Astrocyte of the cerebellum (primary cell): ENCODE data around the gene GRID1.
"Not testable (repeated sequence)": the region's sequence is repeated elsewhere in the genome, so short reads cannot be mapped to it uniquely, and the experiment has no call there.

Source experiments
- DNase-seq: peaks from one replicate; pipeline ENCODE4 v3.0.0-alpha.2; 2011; ENCODE audit warnings: low read depth
- H3K4me3 ChIP-seq: 2 replicates; pipeline ENCODE4 v1.5.1; 2011; ENCODE audit warnings: mild to moderate bottlenecking, low read depth, low read length, moderate library complexity
- CTCF ChIP-seq: IDR thresholded peaks from 2 replicates; pipeline ENCODE4 v1.5.1; 2012; ENCODE audit warnings: low read length, low read depth, moderate library complexity, mild to moderate bottlenecking; ENCODE audit errors: missing control alignments
- in situ Hi-C: cut with HindIII; loops from 2 replicates; pipeline ENCODE4 v1.10.0; 2017; ENCODE audit warnings: low sequenced_read_pairs

The GRID1 gene

GRCh38 chr10:85848756-85849155 lies 517.8 kb downstream of the GRID1 start:
- in situ Hi-C loops = no loop called here
- DNase-seq = no peak
- no peak for TF ChIP-seq CTCF
- no peak overlapping the region for H3K4me3 ChIP-seq

GRCh38 chr10:85847085-85847484 lies 519.5 kb downstream of the GRID1 start:
- TF ChIP-seq CTCF = no peak
- H3K4me3 ChIP-seq = no peak overlapping the region
- in situ Hi-C loops = no loop called here
- no peak for DNase-seq

GRCh38 chr10:85838660-85839059 lies 527.9 kb downstream of the GRID1 start:
- H3K4me3 ChIP-seq, in situ Hi-C loops, DNase-seq: not testable (repeated sequence)

GRCh38 chr10:85832988-85833387 lies 533.6 kb downstream of the GRID1 start:
- in situ Hi-C loops = no loop called here
- no peak for TF ChIP-seq CTCF
- no peak overlapping the region for H3K4me3 ChIP-seq
- no peak for DNase-seq

GRCh38 chr10:85831422-85831821 lies 535.2 kb downstream of the GRID1 start:
- no peak overlapping the region for H3K4me3 ChIP-seq
- TF ChIP-seq CTCF = no peak
- DNase-seq = no peak
- in situ Hi-C loops = no loop called here

GRCh38 chr10:85826377-85826776 lies 540.2 kb downstream of the GRID1 start:
- TF ChIP-seq CTCF = no peak
- in situ Hi-C loops = no loop called here
- no peak for DNase-seq
- no peak overlapping the region for H3K4me3 ChIP-seq

- no peak for TF ChIP-seq CTCF
- DNase-seq = no peak
Measured at GRCh38 chr10:85811405-85811804, 555.2 kb downstream of the GRID1 start.

More at GRCh38 chr10:85811405-85811804, 555.2 kb downstream of the GRID1 start:
- in situ Hi-C loops = no loop called here
- no peak overlapping the region for H3K4me3 ChIP-seq
